ENCODE data around the gene MYOG. TPM values are rescaled to one million over a fixed set of nuclear protein-coding genes. Genes with fewer than 3 reads are reported as not detected.
A peak's percentile ranks its signal among the peaks of the same experiment; 100 is the strongest.

Gene MYOG
- total RNA-seq, 2 donors from 2014 or later, result not detected

- Mint-ChIP-seq H3K4me1 (ENCODE audit: low read depth in 2 of 2) (no peaks in the 10 kb centered on the region), H3K4me3 (no peak overlapping the region), H3K36me3 (no peaks in the 10 kb centered on the region), H3K9me3 (no peaks in the 10 kb centered on the region), H3K27ac (no peak overlapping the region), H3K27me3 (peaks cover 22 to 28% of the 10 kb centered on the region in 2 donors)
- DNase-seq (ENCODE audit: low spot score) (no peak), ATAC-seq (peak in 1 of 2 donors; percentile 2)
Measured at GRCh38 chr1:203048086-203048485, 37.7 kb downstream of the MYOG start.

GRCh38 chr1:203046984-203047630 lies 38.7 kb downstream of the MYOG start:
- H3K4me1 Mint-ChIP-seq (ENCODE audit: low read depth in 2 of 2), result no peaks in the 10 kb centered on the region
- no peaks in the 10 kb centered on the region for H3K36me3 Mint-ChIP-seq
- peaks cover 19 to 21% of the 10 kb centered on the region in 2 donors for H3K27me3 Mint-ChIP-seq
- H3K9me3 Mint-ChIP-seq, result no peaks in the 10 kb centered on the region
- H3K4me3 Mint-ChIP-seq, result no peak overlapping the region
- ATAC-seq (no peak), DNase-seq (ENCODE audit: low spot score) (no peak)
- no peak overlapping the region for H3K27ac Mint-ChIP-seq

- ATAC-seq (no peak), DNase-seq (ENCODE audit: low spot score) (no peak)
- H3K27ac Mint-ChIP-seq, result no peak overlapping the region
- H3K4me3 Mint-ChIP-seq, result no peak overlapping the region
- no peaks in the 10 kb centered on the region for H3K9me3 Mint-ChIP-seq
- H3K4me1 Mint-ChIP-seq (ENCODE audit: low read depth in 2 of 2), result no peaks in the 10 kb centered on the region
- H3K27me3 Mint-ChIP-seq, result peaks cover 18 to 22% of the 10 kb centered on the region in 2 donors
- no peaks in the 10 kb centered on the region for H3K36me3 Mint-ChIP-seq
Measured at GRCh38 chr1:203045821-203046594, 39.8 kb downstream of the MYOG start.

- H3K36me3 Mint-ChIP-seq, result no peaks in the 10 kb centered on the region
- H3K9me3 Mint-ChIP-seq, result no peaks in the 10 kb centered on the region
- no peak for DNase-seq (ENCODE audit: low spot score)
Measured at GRCh38 chr1:203045336-203045735, 40.5 kb downstream of the MYOG start.

GRCh38 chr1:203044546-203045250 lies 41.1 kb downstream of the MYOG start:
- H3K27ac Mint-ChIP-seq, result no peak overlapping the region
- H3K9me3 Mint-ChIP-seq, result no peaks in the 10 kb centered on the region
- H3K4me3 Mint-ChIP-seq, result no peak overlapping the region
- ATAC-seq (no peak), DNase-seq (ENCODE audit: low spot score) (no peak)
- peaks cover 18 to 21% of the 10 kb centered on the region in 2 donors for H3K27me3 Mint-ChIP-seq
- H3K4me1 Mint-ChIP-seq (ENCODE audit: low read depth in 2 of 2), result no peaks in the 10 kb centered on the region
- H3K36me3 Mint-ChIP-seq, result no peaks in the 10 kb centered on the region

More at GRCh38 chr1:203045336-203045735, 40.5 kb downstream of the MYOG start:
- no peak for ATAC-seq
- no peak overlapping the region for H3K27ac Mint-ChIP-seq
- peaks cover 18 to 22% of the 10 kb centered on the region in 2 donors for H3K27me3 Mint-ChIP-seq
- no peaks in the 10 kb centered on the region for H3K4me1 Mint-ChIP-seq (ENCODE audit: low read depth in 2 of 2)
- no peak overlapping the region for H3K4me3 Mint-ChIP-seq

GRCh38 chr1:203043830-203044545 lies 41.8 kb downstream of the MYOG start:
- H3K36me3 Mint-ChIP-seq, result no peaks in the 10 kb centered on the region
- peaks cover 24 to 25% of the 10 kb centered on the region in 2 donors for H3K27me3 Mint-ChIP-seq
- H3K27ac Mint-ChIP-seq, result no peak overlapping the region
- H3K9me3 Mint-ChIP-seq, result no peaks in the 10 kb centered on the region
- ATAC-seq (no peak), DNase-seq (ENCODE audit: low spot score) (no peak)
- peaks cover 0 to 4% of the 10 kb centered on the region in 2 donors for H3K4me1 Mint-ChIP-seq (ENCODE audit: low read depth in 2 of 2)
- no peak overlapping the region for H3K4me3 Mint-ChIP-seq

GRCh38 chr1:203041351-203041932 lies 44.4 kb downstream of the MYOG start:
- ATAC-seq (no peak), DNase-seq (ENCODE audit: low spot score) (no peak)
- Mint-ChIP-seq H3K36me3 (no peaks in the 10 kb centered on the region), H3K4me3 (no peak overlapping the region), H3K27me3 (peaks cover 16 to 19% of the 10 kb centered on the region in 2 donors), H3K27ac (no peak overlapping the region), H3K4me1 (ENCODE audit: low read depth in 2 of 2) (peaks cover 0 to 6% of the 10 kb centered on the region in 2 donors), H3K9me3 (no peaks in the 10 kb centered on the region)

- H3K36me3 Mint-ChIP-seq, result no peaks in the 10 kb centered on the region
- H3K9me3 Mint-ChIP-seq, result no peaks in the 10 kb centered on the region
- peaks cover 0 to 8% of the 10 kb centered on the region in 2 donors for H3K4me1 Mint-ChIP-seq (ENCODE audit: low read depth in 2 of 2)
- ATAC-seq, result no peak
- peak; percentile 6 for DNase-seq (ENCODE audit: low spot score)
- no peak overlapping the region for H3K4me3 Mint-ChIP-seq
- H3K27ac Mint-ChIP-seq, result no peak overlapping the region
- H3K27me3 Mint-ChIP-seq, result peaks cover 16 to 19% of the 10 kb centered on the region in 2 donors
Measured at GRCh38 chr1:203040513-203041275, 45.1 kb downstream of the MYOG start.

- no peaks in the 10 kb centered on the region for H3K9me3 Mint-ChIP-seq
- no peak overlapping the region for H3K27ac Mint-ChIP-seq
- no peaks in the 10 kb centered on the region for H3K36me3 Mint-ChIP-seq
- no peak overlapping the region for H3K4me3 Mint-ChIP-seq
- peak in 1 of 2 donors; percentile 3 for ATAC-seq
- peak; percentile 45 for DNase-seq (ENCODE audit: low spot score)
- H3K27me3 Mint-ChIP-seq, result peaks cover 14 to 17% of the 10 kb centered on the region in 2 donors
- peaks cover 0 to 8% of the 10 kb centered on the region in 2 donors for H3K4me1 Mint-ChIP-seq (ENCODE audit: low read depth in 2 of 2)
Measured at GRCh38 chr1:203039609-203040512, 46.0 kb downstream of the MYOG start.

GRCh38 chr1:203038891-203039608 lies 46.8 kb downstream of the MYOG start:
- DNase-seq (ENCODE audit: low spot score), result peak; percentile 64
- Mint-ChIP-seq H3K9me3 (no peaks in the 10 kb centered on the region), H3K4me3 (no peak overlapping the region), H3K27ac (no peak overlapping the region), H3K4me1 (ENCODE audit: low read depth in 2 of 2) (peaks cover 0 to 8% of the 10 kb centered on the region in 2 donors), H3K27me3 (peaks cover 6 to 11% of the 10 kb centered on the region in 2 donors), H3K36me3 (no peaks in the 10 kb centered on the region)
- peak; percentile 61 to 74 for ATAC-seq

GRCh38 chr1:203038217-203038741 lies 47.5 kb downstream of the MYOG start:
- Mint-ChIP-seq H3K4me3 (no peak overlapping the region), H3K27me3 (peaks cover 6 to 11% of the 10 kb centered on the region in 2 donors), H3K9me3 (no peaks in the 10 kb centered on the region), H3K36me3 (no peaks in the 10 kb centered on the region), H3K4me1 (ENCODE audit: low read depth in 2 of 2) (peaks cover 0 to 8% of the 10 kb centered on the region in 2 donors), H3K27ac (no peak overlapping the region)
- DNase-seq (ENCODE audit: low spot score) (peak; percentile 44), ATAC-seq (no peak)
